Measurements from ENCODE around the gene DBH. TPM values are rescaled to one million over a fixed set of nuclear protein-coding genes. Genes with fewer than 3 reads are reported as not detected.

The DBH gene
- total RNA-seq, 2 donors from 2014 or later, result not detected

DNA sequence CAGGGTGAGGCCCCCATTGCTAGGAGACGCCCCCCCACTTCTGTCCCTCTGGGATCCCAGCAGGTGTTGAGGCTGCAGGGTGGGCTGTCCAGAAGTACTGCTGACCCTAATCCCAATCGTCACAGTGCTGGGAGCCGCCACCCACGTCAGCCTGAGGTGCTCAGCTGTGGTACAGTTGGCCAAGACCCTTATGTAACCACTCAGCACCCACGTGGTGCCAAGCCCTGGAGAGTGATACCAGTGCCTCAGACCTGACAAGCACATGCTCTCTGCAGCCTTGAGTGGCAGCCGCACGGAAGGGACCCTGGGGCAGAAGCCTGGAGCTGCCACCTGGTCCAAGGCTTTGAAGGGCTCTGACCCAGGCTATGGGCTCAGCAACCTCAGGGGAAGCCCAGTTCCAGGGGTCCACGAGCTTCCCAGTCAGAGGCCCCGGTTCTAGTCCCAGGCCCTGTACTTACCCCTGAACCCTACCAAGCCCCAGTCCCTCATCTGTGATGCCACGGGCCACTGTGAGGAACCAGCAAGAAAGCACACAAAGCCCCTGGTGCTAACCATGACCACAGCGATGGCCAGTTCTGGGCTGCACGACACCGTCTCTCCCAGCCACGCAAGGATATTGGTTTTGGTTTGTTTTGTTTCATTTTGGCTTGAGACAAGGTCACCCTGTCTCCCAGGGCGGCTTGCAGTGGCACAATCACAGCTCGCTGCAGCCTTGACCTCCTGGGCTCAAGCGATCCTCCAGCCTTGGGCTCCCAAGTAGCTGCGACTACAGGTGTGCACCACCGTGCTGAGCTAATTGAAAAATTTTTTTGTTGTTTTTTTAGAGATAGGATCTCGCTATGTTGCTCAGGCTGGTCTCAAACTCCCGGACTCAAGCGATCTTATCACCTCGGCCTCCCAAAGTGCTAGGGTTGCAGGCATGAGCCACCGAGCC lies 50.7 kb downstream of the DBH start:
- intact Hi-C loops (cut with DNase I), result loop anchor here in 1 of 2 donors (10.0 kb wide), 1 partner anchor 82 kb away; the partner anchor contains the start of gene FAM163B
- peak; percentile 71 for DNase-seq (ENCODE audit: low spot score)

DNA sequence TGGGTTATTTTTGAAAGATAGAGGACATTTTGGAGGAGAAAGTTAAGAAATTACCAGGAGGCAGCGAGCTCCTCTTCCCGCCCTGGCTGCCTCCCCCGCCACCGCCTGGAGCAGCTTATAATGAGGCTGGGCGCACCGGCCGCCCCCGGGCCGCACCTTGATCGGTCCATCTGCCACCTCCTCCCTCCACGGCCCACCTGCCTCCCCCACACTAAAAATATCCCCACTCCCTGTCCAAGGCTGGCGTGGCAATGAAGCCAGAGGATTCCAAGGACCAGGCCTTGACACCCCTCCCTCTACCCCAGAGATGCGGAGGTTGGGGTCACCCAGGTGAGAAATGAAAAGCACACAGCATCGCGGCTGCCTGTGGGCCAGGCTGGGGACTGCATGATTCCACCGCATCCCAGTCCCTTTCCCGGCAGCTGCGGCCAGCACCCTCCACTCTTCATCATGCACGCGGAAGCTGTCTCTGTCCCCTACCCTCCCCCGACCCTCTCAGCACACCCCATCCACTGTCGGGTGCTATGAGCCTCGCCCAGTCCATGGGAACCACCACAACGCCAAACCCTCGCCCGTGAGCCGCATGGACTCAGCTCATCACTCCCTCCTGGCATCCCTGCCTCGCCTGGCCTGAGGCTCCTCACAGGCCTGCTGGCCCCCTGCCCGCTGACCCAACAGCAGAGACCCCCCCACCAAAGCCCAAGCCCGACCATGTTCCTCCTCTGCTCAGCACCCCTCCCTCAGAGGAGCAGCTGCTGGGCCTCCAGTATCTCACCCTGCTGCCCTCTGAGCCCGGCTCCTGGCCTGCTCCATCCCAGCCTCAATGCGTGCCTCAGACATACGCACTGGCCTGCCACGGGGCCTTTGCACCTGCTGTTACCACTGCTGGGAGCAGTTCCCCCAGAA lies 51.9 kb downstream of the DBH start:
- peak; percentile 76 for DNase-seq (ENCODE audit: low spot score)
- intact Hi-C loops (cut with DNase I), result loop anchor here in 1 of 2 donors (10.0 kb wide), 1 partner anchor 83 kb away; the partner anchor contains the start of gene FAM163B

DNA sequence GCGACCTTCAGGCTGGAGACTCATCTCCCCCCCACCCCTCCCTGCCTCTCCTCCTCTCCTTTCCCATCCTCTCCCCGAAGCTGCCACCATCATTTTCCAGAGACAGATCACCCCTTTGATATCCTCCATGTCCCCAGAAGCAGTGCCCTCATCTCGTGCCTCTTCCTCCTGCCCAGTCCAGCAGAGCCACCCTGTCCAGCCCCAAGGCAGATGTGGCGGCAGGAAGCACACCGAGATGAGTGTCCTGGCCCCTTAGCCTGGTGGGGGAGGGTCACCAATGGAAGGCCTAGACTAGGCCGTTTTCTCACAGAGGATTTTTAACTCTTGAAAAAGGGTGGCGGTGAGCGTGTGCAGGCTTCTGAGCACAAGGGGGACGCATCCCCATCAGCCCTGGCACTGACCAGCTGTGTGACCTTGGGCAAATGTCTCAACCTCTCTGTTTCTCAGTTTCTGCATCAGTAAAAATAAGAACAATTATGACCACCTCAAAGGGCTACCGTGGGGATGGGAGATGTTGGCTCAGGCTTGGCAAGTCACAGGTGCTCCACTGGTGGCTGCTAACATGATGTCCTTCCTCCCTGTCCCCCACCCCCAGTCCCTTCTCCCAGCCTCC lies 53.1 kb downstream of the DBH start:
- intact Hi-C loops (cut with DNase I), result loop anchor here in 1 of 2 donors (10.0 kb wide), 1 partner anchor 84 kb away; the partner anchor contains the start of gene FAM163B

DNA sequence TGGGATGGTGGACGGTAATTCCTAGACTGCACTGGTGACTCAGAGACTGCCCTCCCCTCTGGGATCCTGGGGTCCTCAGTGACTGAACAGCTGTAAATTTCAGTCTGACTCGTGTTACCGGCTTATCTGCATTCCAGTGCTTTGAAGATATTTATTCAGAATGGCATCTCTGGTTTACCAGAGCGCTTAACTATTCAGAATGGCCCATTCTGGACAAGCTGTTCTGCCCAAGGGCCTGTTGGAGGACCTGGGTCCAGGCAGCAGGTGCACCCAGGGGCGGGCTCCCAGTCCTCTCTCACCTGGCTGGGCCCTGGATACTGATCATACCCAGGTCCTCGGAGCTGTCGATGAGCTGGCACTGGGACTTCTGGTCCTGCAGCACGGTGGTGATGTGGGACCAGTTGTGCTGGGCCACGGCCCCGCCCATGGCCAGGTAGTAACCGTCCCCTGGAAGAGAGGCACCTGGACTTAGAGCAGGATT lies 54.0 kb downstream of the DBH start:
- peak; percentile 60 for DNase-seq (ENCODE audit: low spot score)
- intact Hi-C loops (cut with DNase I), result no loop called here

More for the DNA sequence above, 53.1 kb downstream of the DBH start:
- peak; percentile 65 for DNase-seq (ENCODE audit: low spot score)

DNA sequence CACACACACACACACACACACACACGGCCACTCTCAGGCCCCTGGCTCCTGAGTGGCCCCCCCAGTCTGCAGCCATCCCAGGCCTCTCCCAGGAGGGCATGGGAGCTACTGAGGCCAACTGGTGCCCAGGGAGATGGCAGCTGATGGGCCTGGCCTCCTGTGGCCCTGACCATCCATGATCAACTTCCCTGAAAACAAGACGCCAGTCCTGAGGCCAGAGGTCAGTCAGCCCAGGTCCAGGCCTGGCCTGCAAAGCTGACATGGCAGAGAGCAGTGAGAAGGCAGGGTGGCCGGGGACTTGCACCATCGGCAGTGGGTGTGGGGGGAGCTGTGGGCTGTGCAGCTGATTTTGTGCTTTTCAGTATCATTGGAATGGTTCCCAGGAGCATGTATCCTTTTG lies 55.0 kb downstream of the DBH start:
- peak; percentile 52 for DNase-seq (ENCODE audit: low spot score)
- intact Hi-C loops (cut with DNase I), result no loop called here

DNA sequence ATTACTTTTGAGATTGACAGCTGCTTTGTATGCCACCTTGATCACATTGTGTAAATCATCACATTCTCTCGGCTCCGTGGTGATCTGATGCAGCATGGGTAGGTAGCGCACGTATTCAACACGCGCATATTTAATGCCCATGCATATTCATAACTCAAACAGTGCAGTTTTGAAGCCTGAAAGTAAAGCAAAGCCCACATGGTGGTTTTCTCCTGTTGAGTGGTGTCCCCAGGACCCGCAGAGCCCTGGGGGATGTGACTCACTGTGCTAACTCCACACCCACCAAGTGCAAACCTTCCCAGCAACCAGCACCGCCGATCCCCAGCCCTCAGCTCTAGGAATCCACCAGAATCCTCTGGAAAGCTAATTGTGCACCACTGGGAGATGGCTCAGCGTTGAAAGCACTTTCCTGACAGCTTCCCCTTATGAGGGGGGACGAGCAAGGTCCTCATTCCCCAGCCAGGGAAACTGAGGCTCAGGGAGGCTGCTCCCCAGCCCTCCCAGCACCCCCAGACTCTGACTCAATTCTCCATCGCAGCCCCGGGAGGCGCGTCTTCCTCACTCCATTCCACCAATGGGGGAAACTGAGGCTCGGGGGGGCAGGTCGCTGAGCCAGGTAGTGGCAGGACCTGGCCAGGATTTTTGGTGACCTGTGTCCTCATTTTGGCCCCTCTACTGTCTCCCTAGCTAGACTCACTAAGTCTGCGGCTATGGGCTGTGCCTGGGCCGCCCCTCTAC lies 55.6 kb downstream of the DBH start:
- DNase-seq (ENCODE audit: low spot score), result peak; percentile 59
- intact Hi-C loops (cut with DNase I), result no loop called here

DNA sequence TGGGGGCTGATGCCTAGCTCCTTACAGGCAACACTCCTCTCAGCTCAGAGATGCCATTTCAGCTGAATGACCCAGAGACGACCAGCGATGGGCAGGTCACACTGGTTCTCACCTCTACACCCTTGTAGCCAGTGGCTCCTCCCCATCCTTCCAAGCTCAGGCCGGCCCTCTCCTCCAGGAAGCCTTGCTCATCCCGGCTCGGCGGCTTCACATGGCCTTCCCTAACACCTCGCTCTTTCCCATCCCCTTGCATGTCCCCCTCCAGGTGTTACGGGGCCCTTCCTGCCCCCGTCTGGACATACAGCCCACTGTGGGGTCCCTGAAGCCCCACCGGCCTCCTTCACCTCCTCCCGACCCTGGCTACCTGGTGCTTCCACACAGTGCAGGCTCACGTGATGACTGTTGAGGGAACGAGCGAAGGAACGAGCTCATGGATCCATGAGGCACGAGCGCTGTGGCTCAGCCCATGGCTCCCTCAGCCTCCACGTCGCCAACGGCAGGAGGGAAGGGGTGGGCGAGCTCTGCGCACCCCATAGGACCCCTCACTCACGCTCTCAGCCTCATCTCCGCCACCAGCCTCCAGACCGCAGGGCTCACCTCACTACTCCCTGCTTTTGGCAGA lies 56.3 kb downstream of the DBH start:
- intact Hi-C loops (cut with DNase I), result no loop called here
- peak; percentile 72 for DNase-seq (ENCODE audit: low spot score)

DNA sequence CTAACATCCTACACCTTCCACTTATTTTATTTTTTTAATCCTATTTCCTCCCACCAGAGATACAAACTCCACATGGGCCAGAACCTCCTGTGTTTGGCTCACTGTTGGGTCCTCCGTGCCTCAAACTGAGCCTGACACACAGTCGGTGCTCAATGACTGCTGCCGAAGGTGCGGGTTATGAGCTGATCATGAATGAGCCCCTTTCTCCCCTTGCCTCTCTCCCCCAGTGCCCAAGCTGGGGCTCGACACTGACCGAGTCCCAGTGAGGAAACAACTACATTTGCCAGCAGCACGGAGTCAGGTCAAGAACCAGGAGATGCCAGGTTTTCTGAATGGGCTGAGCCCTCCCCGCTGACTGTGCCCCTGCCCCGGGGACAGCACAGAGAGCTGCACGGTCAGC lies 57.0 kb downstream of the DBH start:
- intact Hi-C loops (cut with DNase I), result no loop called here
- peak; percentile 58 for DNase-seq (ENCODE audit: low spot score)

DNA sequence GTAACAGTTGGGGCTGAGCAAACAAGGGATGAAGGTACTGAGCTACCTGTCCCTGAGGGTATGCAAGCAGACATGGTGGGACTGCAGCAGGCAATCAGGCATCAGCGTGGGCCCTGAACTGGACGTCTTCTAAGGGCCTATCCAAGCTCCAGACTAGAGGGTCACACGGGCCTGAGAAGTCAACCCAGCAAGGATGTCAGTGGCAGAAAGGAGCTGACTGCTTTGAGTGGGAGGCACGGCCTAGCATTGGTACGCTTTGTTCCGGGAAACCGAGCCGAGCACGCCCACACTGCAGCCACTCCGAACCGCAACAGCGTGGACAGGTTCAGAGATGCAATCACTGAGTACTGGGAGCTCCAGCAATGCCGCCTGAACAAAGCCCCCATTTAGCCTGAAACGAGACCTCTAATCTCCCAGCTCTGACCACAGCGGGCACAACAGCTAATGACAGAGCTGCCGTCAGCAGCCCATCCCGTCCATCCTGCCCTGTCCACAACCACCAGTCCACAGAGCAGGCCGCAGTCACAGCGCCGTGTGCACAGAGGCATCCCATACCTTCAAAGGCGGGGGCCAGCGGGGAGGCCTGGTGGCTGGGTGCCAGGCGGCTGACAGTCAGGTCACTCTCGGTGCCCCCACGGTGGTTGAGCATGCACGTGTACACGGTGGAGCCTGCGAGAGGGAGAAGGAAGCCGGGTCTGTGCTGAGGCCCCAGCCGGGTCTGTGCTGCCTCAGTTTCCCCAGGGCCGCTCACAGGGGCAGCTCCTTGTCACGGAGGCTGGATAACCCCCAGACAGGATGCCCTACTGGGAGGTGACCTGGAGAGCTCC lies 57.8 kb downstream of the DBH start:
- DNase-seq (ENCODE audit: low spot score), result peak; percentile 55
- intact Hi-C loops (cut with DNase I), result no loop called here

DNA sequence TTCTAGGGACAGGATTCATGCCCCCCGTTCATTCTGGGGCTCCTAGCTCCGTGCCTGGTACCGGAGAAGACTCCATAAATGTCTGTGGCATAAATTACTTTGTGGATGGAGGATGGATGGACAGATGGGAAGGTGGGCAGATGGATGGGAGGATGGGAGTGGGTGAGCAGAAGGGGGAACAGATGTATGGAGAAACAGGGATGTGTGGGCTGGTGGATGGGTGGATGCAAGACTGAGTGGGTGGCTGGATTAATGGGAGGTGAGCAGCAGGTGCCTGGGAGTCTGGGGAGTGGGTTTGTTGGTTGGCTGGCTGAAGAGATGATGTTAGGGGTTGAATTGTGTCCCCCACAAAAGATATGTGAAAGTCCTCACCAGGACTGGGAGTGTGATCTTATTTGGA lies 58.5 kb downstream of the DBH start:
- intact Hi-C loops (cut with DNase I), result no loop called here
- DNase-seq (ENCODE audit: low spot score), result no peak

DNA sequence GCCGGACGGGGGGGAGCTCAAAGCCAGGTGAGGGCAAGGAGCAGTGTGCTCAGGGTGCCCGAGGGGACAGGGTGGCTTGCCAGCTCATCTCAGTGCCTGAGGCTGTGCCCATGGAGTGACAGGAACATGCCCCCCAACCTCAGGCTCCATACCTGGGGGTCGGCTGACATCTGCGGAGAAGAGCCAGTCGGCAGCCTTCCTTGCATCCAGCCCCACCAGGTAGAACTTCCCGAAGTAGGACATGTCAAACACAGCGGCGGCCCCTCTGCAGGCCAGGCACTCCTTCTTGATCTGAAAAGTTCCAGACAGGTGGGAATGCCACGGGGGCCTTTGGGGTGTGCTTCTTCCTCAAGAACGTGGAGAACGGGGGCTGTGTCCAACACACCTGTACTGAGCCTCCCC lies 59.9 kb downstream of the DBH start:
- intact Hi-C loops (cut with DNase I), result no loop called here
- DNase-seq (ENCODE audit: low spot score), result no peak

DNA sequence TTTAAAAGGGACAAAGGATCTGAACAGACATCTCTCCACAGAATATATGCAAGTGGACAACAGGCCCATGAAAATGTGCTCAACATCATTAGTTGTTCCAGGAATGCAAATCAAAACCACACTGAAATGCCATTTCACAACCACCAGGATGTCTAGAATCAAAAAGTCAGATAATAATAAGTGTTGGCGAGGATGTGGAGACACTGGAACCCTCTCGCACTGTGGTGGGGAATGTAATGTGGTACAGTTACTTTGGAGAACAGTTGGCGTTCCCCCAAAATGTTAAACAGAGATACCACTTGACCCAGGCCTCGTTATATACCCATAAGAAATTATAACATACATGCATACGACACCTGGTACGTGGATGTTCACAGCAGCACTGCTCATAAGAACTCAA lies 63.4 kb downstream of the DBH start:
- peak; percentile 15 for DNase-seq (ENCODE audit: low spot score)

DNA sequence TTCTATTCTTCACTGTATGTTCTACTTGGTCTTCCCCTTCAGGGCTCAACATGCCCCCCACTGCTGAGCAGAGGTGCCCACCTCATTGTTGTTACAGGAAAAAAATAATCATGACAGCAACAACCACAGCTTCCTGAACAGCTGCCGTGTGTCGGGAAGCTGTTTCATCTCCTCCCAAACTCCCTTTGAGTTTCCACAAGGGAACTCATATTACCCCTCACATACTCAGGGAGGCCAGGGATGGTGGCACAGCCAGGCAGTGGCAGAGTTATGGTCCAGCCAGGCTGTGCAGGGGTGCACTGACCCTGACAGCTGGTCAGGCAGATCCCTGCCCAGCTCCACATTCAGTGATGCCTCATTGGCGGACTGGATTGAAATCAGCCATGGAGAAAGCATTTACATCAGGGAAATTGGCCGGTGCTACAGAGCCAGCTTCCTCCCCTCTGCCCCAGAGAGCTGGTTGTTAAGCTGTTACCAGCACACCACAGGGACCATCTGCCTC lies 64.7 kb downstream of the DBH start:
- intact Hi-C loops (cut with DNase I), result no loop called here
- peak; percentile 54 for DNase-seq (ENCODE audit: low spot score)

More for the DNA sequence above, 63.4 kb downstream of the DBH start:
- intact Hi-C loops (cut with DNase I), result no loop called here

DNA sequence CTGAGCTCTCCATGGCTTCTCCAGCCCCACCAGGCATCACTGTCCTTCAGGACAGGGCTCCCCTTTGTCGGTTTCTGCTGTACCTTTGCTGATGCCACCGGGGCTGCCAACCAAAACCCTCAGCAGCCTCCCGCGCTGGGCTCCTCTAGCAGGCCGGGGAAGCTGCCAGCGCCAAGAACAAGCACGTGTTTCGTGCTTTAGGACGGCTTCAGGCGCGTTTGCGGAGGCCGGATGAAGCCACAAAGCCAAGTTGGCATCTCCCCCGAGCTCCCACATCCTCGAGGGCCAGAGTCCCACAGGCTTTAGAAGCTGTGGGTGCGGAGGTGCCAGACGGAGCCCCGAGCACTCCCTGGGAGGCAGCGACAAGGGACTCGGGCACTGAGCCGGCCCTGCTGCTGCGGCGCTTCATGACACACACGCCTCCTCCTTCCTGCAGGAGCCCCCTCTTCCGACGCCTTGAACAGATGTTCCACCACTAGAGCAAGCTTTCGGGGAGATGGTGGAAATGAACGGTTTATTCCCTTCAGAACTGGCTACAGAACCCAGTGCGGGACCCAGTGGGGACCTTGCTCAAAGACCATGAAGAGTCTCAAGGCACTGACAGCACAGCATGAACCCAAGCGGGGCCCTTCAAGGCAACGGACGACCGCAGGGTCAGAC lies 65.3 kb downstream of the DBH start:
- intact Hi-C loops (cut with DNase I), result no loop called here
- peak; percentile 78 for DNase-seq (ENCODE audit: low spot score)

DNA sequence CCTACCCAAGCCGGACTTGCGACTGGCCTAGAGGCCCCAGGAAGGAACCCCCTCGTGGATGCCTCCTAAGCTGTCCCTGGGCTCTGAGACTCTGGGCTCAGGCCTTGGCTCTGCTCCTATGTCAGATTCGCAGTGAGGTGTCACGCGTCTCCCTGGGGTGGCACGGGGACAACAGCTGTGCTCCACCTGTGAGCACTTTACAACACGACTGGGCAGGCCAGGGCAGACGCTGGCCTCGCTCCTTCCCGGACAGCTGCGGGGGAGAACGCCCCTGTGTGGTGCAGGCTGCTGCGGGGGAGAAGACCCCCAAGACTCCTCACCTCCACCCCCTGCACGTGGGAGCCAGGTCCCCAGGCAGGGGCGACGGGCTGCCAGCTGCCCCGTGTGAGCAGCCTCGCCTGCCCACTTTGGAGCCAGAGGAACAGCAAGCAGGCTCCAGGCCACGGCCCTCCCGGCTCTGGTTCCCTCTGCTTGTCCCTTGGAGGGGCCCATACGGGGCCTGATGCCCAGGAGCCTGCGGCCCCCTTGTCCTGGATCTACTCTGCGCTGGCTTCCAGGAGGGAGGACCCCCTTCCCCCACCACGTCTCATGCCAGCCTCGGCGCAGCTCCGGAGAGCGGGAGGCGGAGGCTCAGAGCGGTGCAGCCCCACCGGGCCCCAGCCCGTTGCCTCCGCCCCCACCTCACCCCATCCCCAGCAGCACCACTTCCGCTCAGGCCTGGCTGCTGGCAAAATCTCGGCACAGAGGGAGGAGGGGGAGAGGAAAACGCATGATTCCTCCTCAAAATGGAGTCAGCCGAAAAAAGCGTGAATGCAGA lies 66.0 kb downstream of the DBH start:
- intact Hi-C loops (cut with DNase I), result no loop called here
- DNase-seq (ENCODE audit: low spot score), result peak; percentile 70

Data from posterior vena cava (tissue), 2 donors.